ENCODE results near the gene ZNF311. TPM values are rescaled to one million over a fixed set of nuclear protein-coding genes. Genes with fewer than 3 reads are reported as not detected.

Gene ZNF311
- total and polyA plus RNA-seq, 9 of the 15 experiments (the other 6 are each of a cell fraction or from before 2014, with no cell fraction given), result 5.1 to 10.0 (median 7.5) TPM

GRCh38 chr6:29016559-29017427, 11.7 kb upstream of the ZNF311 start (continued):
- peak; percentile 51; the same call in 1 of the 2 replicates for TF ChIP-seq ARID1B (IDR thresholded peaks at IDR 0.05)
- TF ChIP-seq HMGXB4 (CRISPR knock-in tag; IDR thresholded peaks at IDR 0.05), result peak; percentile 73; the same call in 1 of the 2 replicates
- TF ChIP-seq MTA1 (IDR thresholded peaks at IDR 0.05; ENCODE audit: borderline replicate concordance), result 0 out of 2 replicates have a peak, but pooled peaks have one; percentile 53
- no peak for TF ChIP-seq PKNOX1 (IDR thresholded peaks at IDR 0.05)
- TF ChIP-seq MBD1 (CRISPR knock-in tag; IDR thresholded peaks at IDR 0.05), result peak; percentile 97
- TF ChIP-seq MEIS2 (IDR thresholded peaks at IDR 0.05; ENCODE audit: partially characterized antibody), result no peak
- peak; percentile 87; the same call in 1 of the 2 replicates for TF ChIP-seq CC2D1A (IDR thresholded peaks at IDR 0.05)
- peak; percentile 42; the same call in 1 of the 2 replicates for TF ChIP-seq RB1 (IDR thresholded peaks at IDR 0.05; ENCODE audit: low read depth)
- TF ChIP-seq ARID4B (CRISPR knock-in tag; IDR thresholded peaks at IDR 0.05), result peak; percentile 71; the same call in 1 of the 2 replicates
- TF ChIP-seq ZSCAN32 (CRISPR knock-in tag; IDR thresholded peaks at IDR 0.05), result no peak
- TF ChIP-seq HMBOX1 (IDR thresholded peaks at IDR 0.05), result peak; percentile 53; the same call in 1 of the 2 replicates
- TF ChIP-seq SMARCA5 (IDR thresholded peaks at IDR 0.05), result 0 out of 2 replicates have a peak, but pooled peaks have one; percentile 76
- TF ChIP-seq TBP (optimal IDR thresholded peaks at IDR 0.05; ENCODE audit: low read depth, low read length), result peak; percentile 28
- 0 out of 2 replicates have a peak, but pooled peaks have one; percentile 3 for TF ChIP-seq C11orf30 (IDR thresholded peaks at IDR 0.05; ENCODE audit: low read depth)
- peak; percentile 87 for TF ChIP-seq FOXP1 (CRISPR knock-in tag; IDR thresholded peaks at IDR 0.05)
- TF ChIP-seq ZBTB7A (IDR thresholded peaks at IDR 0.05; ENCODE audit: borderline replicate concordance, control insufficient read depth, low read depth, low read length), result peak; percentile 54; the same call in 1 of the 2 replicates
- TF ChIP-seq SPI1 (IDR thresholded peaks at IDR 0.05; ENCODE audit: borderline replicate concordance, low read depth, low read length), result peak; percentile 17; the same call in 1 of the 2 replicates
